B cell (primary cell): ENCODE results near the gene RASA3. TPM values are rescaled to one million over a fixed set of nuclear protein-coding genes. Genes with fewer than 3 reads are reported as not detected.

Source experiments
- ATAC-seq: fragments of 200-7000 bp; cut with Tn5 transposase; one replicate; pipeline ENCODE4 v1.10.0; 2021; ENCODE audit warnings: low read depth, mild to moderate bottlenecking, moderate number of reproducible peaks, moderate library complexity
- CTCF ChIA-PET: fragments of 350-600 bp; sonication (Branson Sonifier 250); formaldehyde crosslinking; loops from one replicate; lab custom pipeline; 2021; ENCODE audit warnings: antibody characterized with exemption, inconsistent platforms; lab: Charles Lee
- POLR2A ChIA-PET: fragments of 350-600 bp; sonication (Branson Sonifier 250); formaldehyde crosslinking; loops from one replicate; lab custom pipeline; 2021; ENCODE audit warnings: antibody characterized with exemption; lab: Charles Lee
- DNase-seq: peaks from one replicate; pipeline ENCODE4 v3.0.0; 2013
- H2AFZ ChIP-seq: 2 replicates; pipeline ENCODE4 v1.6.1; 2012; ENCODE audit warnings: mild to moderate bottlenecking, low read depth, low read length; ENCODE audit not compliant: insufficient read depth, poor library complexity, severe bottlenecking
- H3K27ac ChIP-seq, 2 donors: 1 replicate in 1 of 2; 2 replicates in 1 of 2; pipeline ENCODE4 v1.5.1; 2012 to 2013; ENCODE audit warnings: low read length in 2 of 2, mild to moderate bottlenecking in 2 of 2, moderate library complexity in 1 of 2
- H3K27me3 ChIP-seq, 4 experiments: fragments of 200-600 bp in 1 of 4; sonication (generic) in 1 of 4; replicated peaks in 1 of 4; 1 replicate in 2 of 4; 2 replicates in 2 of 4; pipeline versions ENCODE4 v1.6.1 to v1.7.0; 2013 to 2016; ENCODE audit warnings: low read length in 3 of 4, mild to moderate bottlenecking in 2 of 4, mixed read lengths in 1 of 4, moderate library complexity in 1 of 4; ENCODE audit not compliant: insufficient read depth in 4 of 4, control insufficient read depth in 3 of 4; ENCODE audit errors: control extremely low read depth in 1 of 4
- H3K36me3 ChIP-seq, 2 experiments: replicated peaks in 1 of 2; 1 replicate in 1 of 2; 2 replicates in 1 of 2; pipeline versions ENCODE4 v1.6.1 to v1.7.1; 2013; ENCODE audit warnings: low read length in 1 of 2; ENCODE audit not compliant: insufficient read depth in 2 of 2, control insufficient read depth in 1 of 2; ENCODE audit errors: control extremely low read depth in 1 of 2, extremely low read depth in 1 of 2
- H3K4me1 ChIP-seq, 2 donors: fragments of 200-600 bp in 1 of 2; sonication (generic) in 1 of 2; 1 replicate in 1 of 2; 2 replicates in 1 of 2; pipeline versions ENCODE4 v1.5.1 to v1.6.1; 2013 to 2017; ENCODE audit warnings: low read length in 2 of 2; ENCODE audit not compliant: control insufficient read depth in 2 of 2, insufficient read depth in 2 of 2
- H3K4me2 ChIP-seq: replicated peaks from 2 replicates; pipeline ENCODE3; 2012; ENCODE audit warnings: mild to moderate bottlenecking, low read depth, low read length; ENCODE audit not compliant: poor library complexity, severe bottlenecking
- H3K4me3 ChIP-seq, 5 experiments: fragments of 200-600 bp in 1 of 5; sonication (generic) in 1 of 5; 1 replicate in 3 of 5; 2 replicates in 2 of 5; pipeline versions ENCODE4 v1.5.1 to v1.7.0; 2011 to 2016; ENCODE audit warnings: low read length in 4 of 5, mild to moderate bottlenecking in 4 of 5, low read depth in 2 of 5, control low read depth in 1 of 5, moderate library complexity in 1 of 5; ENCODE audit not compliant: insufficient read depth in 1 of 5; ENCODE audit errors: control extremely low read depth in 1 of 5, extremely low read depth in 1 of 5
- H3K79me2 ChIP-seq: fragments of 200-600 bp; sonication (generic); one replicate; pipeline ENCODE4 v1.6.0; 2016; ENCODE audit warnings: low read length; ENCODE audit not compliant: control insufficient read depth, insufficient read depth
- H3K9ac ChIP-seq: fragments of 200-600 bp; sonication (generic); 2 replicates; pipeline ENCODE4 v1.6.1; 2017; ENCODE audit warnings: mild to moderate bottlenecking, low read length, moderate library complexity
- H3K9me3 ChIP-seq, 3 donors: one replicate each; pipeline versions ENCODE4 v1.6.1 to v1.7.1; 2013; ENCODE audit warnings: low read length in 2 of 3; ENCODE audit not compliant: control insufficient read depth in 2 of 3, insufficient read depth in 1 of 3; ENCODE audit errors: control extremely low read depth in 1 of 3
- H4K20me1 ChIP-seq: 2 replicates; pipeline ENCODE4 v1.6.0; 2012; ENCODE audit warnings: mild to moderate bottlenecking, low read length; ENCODE audit not compliant: insufficient read depth, control insufficient read depth, poor library complexity, severe bottlenecking
- H3K27ac Mint-ChIP-seq: one replicate; pipeline ENCODE4 v1.8.0; 2021; ENCODE audit warnings: mixed read lengths
- H3K27me3 Mint-ChIP-seq: one replicate; pipeline ENCODE4 v1.8.0; 2021; ENCODE audit warnings: mixed read lengths
- H3K4me1 Mint-ChIP-seq: one replicate; pipeline ENCODE4 v1.8.0; 2021; ENCODE audit warnings: mixed read lengths
- H3K4me3 Mint-ChIP-seq: one replicate; pipeline ENCODE4 v1.8.0; 2021; ENCODE audit warnings: mixed read lengths
- H3K9me3 Mint-ChIP-seq: one replicate; pipeline ENCODE4 v1.8.0; 2022; ENCODE audit warnings: mixed read lengths; ENCODE audit not compliant: insufficient read depth
- CTCF ChIP-seq: fragments of 200-600 bp; IDR thresholded peaks from one replicate; pipeline ENCODE4 v1.8.0; 2022; ENCODE audit warnings: antibody characterized with exemption, mild to moderate bottlenecking
- EZH2 ChIP-seq: IDR thresholded peaks from 2 replicates; pipeline ENCODE4 v1.6.1; 2012; ENCODE audit warnings: borderline replicate concordance, low read depth, mild to moderate bottlenecking, moderate library complexity, low read length; ENCODE audit not compliant: insufficient read depth, poor library complexity, severe bottlenecking
- WGBS: methylation state at CpG from one replicate; pipeline ENCODE4 v1.1.5; 2013; ENCODE audit warnings: missing lambda C conversion rate; ENCODE audit not compliant: insufficient coverage; 5-methylcytosine and 5-hydroxymethylcytosine counted together
- intact Hi-C: fragments of 100-400 bp; cut with micrococcal nuclease; formaldehyde crosslinking; loops from one replicate; pipeline ENCODE4 v1.10.0; 2022
- polyA plus RNA-seq: library from polyadenylated mRNA; depleted of rRNA; stranded (reverse); fragments of >200 nt; gene quantifications from 2 replicates; pipeline ENCODE4 v1.2.3, GENCODE V29; 2012
- total RNA-seq, 2 donors: library from RNA; stranded (reverse); fragments of 120-200 nt in 1 of 2; gene quantifications; 1 replicate in 1 of 2; 2 replicates in 1 of 2; pipeline versions ENCODE4 v1.2.3 to v1.2.4, GENCODE V29; 2013 to 2022

The RASA3 gene
- total and polyA plus RNA-seq, 2 donors (not counting 1 experiment from before 2014, with no cell fraction given), result 54.2 to 87.4 TPM

- Histone ChIP-seq H3K27me3 (no peaks in the 10 kb centered on the region), H3K9ac (no peak overlapping the region), H2AFZ (no peak overlapping the region), H3K4me3 (no peak overlapping the region), H3K9me3 (peaks cover 6 to 31% (median 10%) of the 10 kb centered on the region in 3 donors), H3K27ac (peak overlapping the region in 1 of 2 donors; percentile 52), H3K79me2 (peaks cover 77% of the 10 kb centered on the region), H3K36me3 (no peaks in the 10 kb centered on the region), H3K4me1 (peaks cover 10 to 12% of the 10 kb centered on the region in 2 donors), H3K4me2 (peak overlapping the region; percentile 41), H4K20me1 (peaks cover 65% of the 10 kb centered on the region)
- CTCF ChIA-PET, result no interaction called here
- intact Hi-C loops, result no loop called here
- peaks cover 16% of the 10 kb centered on the region for H3K9me3 Mint-ChIP-seq
- POLR2A ChIA-PET, result no interaction called here
- H3K27ac Mint-ChIP-seq, result peak overlapping the region; percentile 41
- TF ChIP-seq CTCF, result no peak
- no peak for TF ChIP-seq EZH2
- ATAC-seq, result no peak
- no peak for DNase-seq
- H3K27me3 Mint-ChIP-seq, result no peaks in the 10 kb centered on the region
- 98% methylated on average over 19 of the region's 25 CpGs for WGBS
- peaks cover 23% of the 10 kb centered on the region for H3K4me1 Mint-ChIP-seq
- H3K4me3 Mint-ChIP-seq, result peak overlapping the region; percentile 52
Measured at GRCh38 chr13:114089751-114090400, 42.5 kb downstream of the RASA3 start.

- Histone ChIP-seq H3K9ac (no peak overlapping the region), H3K36me3 (no peaks in the 10 kb centered on the region), H3K79me2 (peaks cover 72% of the 10 kb centered on the region), H4K20me1 (peaks cover 59% of the 10 kb centered on the region), H3K27me3 (no peaks in the 10 kb centered on the region), H3K4me1 (peaks cover 10 to 12% of the 10 kb centered on the region in 2 donors), H2AFZ (no peak overlapping the region), H3K9me3 (peaks cover 6 to 31% (median 10%) of the 10 kb centered on the region in 3 donors), H3K4me2 (no peak overlapping the region), H3K27ac (no peak overlapping the region), H3K4me3 (no peak overlapping the region)
- ChIA-PET POLR2A (no interaction called here), CTCF (no interaction called here)
- Mint-ChIP-seq H3K27ac (no peak overlapping the region), H3K27me3 (no peaks in the 10 kb centered on the region), H3K9me3 (peaks cover 15% of the 10 kb centered on the region), H3K4me1 (peaks cover 22% of the 10 kb centered on the region), H3K4me3 (no peak overlapping the region)
- 95% methylated on average over 10 of the region's 15 CpGs for WGBS
- DNase-seq, result no peak
- TF ChIP-seq CTCF (no peak), EZH2 (no peak)
- intact Hi-C loops, result no loop called here
- ATAC-seq, result no peak
Measured at GRCh38 chr13:114089341-114089740, 43.1 kb downstream of the RASA3 start.
